Neural crest cell (in vitro differentiated cells): ENCODE measurements around the gene ATP6AP2. TPM values are rescaled to one million over a fixed set of nuclear protein-coding genes. Genes with fewer than 3 reads are reported as not detected.
A peak's percentile ranks its signal among the peaks of the same experiment; 100 is the strongest.

Source experiments
- DNase-seq: peaks from one replicate; pipeline ENCODE4 v3.0.0; 2021; ENCODE audit warnings: low read depth, mixed read lengths, low spot score
- H3K27ac Mint-ChIP-seq: one replicate; pipeline ENCODE4 v1.8.0; 2021; ENCODE audit warnings: mild to moderate bottlenecking, mixed read lengths; ENCODE audit not compliant: unreplicated experiment
- H3K27me3 Mint-ChIP-seq: 2 replicates; pipeline ENCODE4 v1.8.0; 2021; ENCODE audit warnings: low read depth, mild to moderate bottlenecking, mixed read lengths
- H3K36me3 Mint-ChIP-seq: 2 replicates; pipeline ENCODE4 v1.8.0; 2021; ENCODE audit warnings: low read depth, mild to moderate bottlenecking, mixed read lengths
- H3K4me1 Mint-ChIP-seq: 2 replicates; pipeline ENCODE4 v1.8.0; 2021; ENCODE audit warnings: mixed read lengths
- H3K4me3 Mint-ChIP-seq: one replicate; pipeline ENCODE4 v1.8.0; 2021; ENCODE audit warnings: mild to moderate bottlenecking, mixed read lengths
- H3K9me3 Mint-ChIP-seq: 2 replicates; pipeline ENCODE4 v1.8.0; 2021; ENCODE audit warnings: mixed read lengths
- total RNA-seq: library from RNA; stranded (reverse); gene quantifications from 2 replicates; pipeline ENCODE4 v1.2.1, GENCODE V29; 2021
- TF ChIP-seq, protein P1 (sequence below): fragments of 200-600 bp; sonication (generic); conservative IDR thresholded peaks from 2 replicates; pipeline ENCODE4 v1.5.0; 2021; ENCODE audit warnings: antibody characterized with exemption, mild to moderate bottlenecking

Gene ATP6AP2
- total RNA-seq, 1 donor from 2014 or later = 46.7 TPM

GRCh38 chrX:40632199-40632598 is 51.4 kb downstream of the ATP6AP2 start:
- H3K9me3 Mint-ChIP-seq = no peaks in the 10 kb centered on the region
- H3K4me3 Mint-ChIP-seq = no peak overlapping the region
- no peaks in the 10 kb centered on the region for H3K27me3 Mint-ChIP-seq
- H3K27ac Mint-ChIP-seq = no peak overlapping the region
- H3K36me3 Mint-ChIP-seq = peaks cover 16% of the 10 kb centered on the region
- DNase-seq = no peak
- TF ChIP-seq, protein P1, sequence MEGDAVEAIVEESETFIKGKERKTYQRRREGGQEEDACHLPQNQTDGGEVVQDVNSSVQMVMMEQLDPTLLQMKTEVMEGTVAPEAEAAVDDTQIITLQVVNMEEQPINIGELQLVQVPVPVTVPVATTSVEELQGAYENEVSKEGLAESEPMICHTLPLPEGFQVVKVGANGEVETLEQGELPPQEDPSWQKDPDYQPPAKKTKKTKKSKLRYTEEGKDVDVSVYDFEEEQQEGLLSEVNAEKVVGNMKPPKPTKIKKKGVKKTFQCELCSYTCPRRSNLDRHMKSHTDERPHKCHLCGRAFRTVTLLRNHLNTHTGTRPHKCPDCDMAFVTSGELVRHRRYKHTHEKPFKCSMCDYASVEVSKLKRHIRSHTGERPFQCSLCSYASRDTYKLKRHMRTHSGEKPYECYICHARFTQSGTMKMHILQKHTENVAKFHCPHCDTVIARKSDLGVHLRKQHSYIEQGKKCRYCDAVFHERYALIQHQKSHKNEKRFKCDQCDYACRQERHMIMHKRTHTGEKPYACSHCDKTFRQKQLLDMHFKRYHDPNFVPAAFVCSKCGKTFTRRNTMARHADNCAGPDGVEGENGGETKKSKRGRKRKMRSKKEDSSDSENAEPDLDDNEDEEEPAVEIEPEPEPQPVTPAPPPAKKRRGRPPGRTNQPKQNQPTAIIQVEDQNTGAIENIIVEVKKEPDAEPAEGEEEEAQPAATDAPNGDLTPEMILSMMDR = no peak
- no peaks in the 10 kb centered on the region for H3K4me1 Mint-ChIP-seq

GRCh38 chrX:40637687-40638086 is 56.9 kb downstream of the ATP6AP2 start:
- Mint-ChIP-seq H3K9me3 (no peaks in the 10 kb centered on the region), H3K4me1 (peaks cover 3% of the 10 kb centered on the region), H3K27ac (no peak overlapping the region), H3K4me3 (no peak overlapping the region), H3K36me3 (peaks cover 24% of the 10 kb centered on the region), H3K27me3 (no peaks in the 10 kb centered on the region)
- TF ChIP-seq, protein P1 = no peak
- DNase-seq = no peak

- no peak for DNase-seq
- Mint-ChIP-seq H3K27ac (no peak overlapping the region), H3K4me3 (peak overlapping the region; percentile 20), H3K36me3 (peaks cover 15% of the 10 kb centered on the region), H3K27me3 (no peaks in the 10 kb centered on the region), H3K4me1 (peaks cover 25% of the 10 kb centered on the region), H3K9me3 (no peaks in the 10 kb centered on the region)
- TF ChIP-seq, protein P1 = no peak
These were observed 63.4 kb downstream of the ATP6AP2 start for GRCh38 chrX:40644176-40644575.

DNA sequence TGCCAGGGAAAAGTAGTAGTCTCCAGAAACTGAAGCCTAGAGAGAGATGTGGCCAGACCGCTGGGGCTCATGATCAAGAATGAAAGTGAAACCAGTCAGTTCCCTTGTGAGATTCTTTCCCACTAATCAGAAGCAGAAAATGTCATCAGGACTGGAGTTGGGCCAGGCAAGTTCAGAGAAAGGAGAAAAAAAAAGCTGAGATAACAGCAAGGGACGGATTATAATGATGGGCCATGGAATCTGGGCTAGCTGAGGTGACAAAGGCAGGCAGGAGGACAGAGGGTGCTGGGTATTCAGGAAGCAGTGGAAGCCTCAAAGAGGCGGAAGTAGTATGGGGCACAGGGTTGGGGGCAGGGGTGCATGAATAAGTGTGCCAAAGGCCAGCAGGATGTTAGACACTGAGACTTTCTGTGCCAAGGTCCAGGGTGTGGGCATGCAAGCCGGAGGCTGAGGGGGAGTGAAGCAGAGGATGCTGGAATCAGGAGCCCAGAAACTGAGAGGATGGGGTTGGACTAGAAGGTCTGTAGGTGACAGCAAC is 64.1 kb downstream of the ATP6AP2 start:
- H3K4me1 Mint-ChIP-seq = peaks cover 25% of the 10 kb centered on the region
- TF ChIP-seq, protein P1 = no peak
- H3K36me3 Mint-ChIP-seq = peaks cover 15% of the 10 kb centered on the region
- H3K9me3 Mint-ChIP-seq = no peaks in the 10 kb centered on the region
- peak overlapping the region; percentile 70 for H3K4me3 Mint-ChIP-seq
- H3K27me3 Mint-ChIP-seq = no peaks in the 10 kb centered on the region
- peak overlapping the region; percentile 63 for H3K27ac Mint-ChIP-seq
- DNase-seq = no peak

DNA sequence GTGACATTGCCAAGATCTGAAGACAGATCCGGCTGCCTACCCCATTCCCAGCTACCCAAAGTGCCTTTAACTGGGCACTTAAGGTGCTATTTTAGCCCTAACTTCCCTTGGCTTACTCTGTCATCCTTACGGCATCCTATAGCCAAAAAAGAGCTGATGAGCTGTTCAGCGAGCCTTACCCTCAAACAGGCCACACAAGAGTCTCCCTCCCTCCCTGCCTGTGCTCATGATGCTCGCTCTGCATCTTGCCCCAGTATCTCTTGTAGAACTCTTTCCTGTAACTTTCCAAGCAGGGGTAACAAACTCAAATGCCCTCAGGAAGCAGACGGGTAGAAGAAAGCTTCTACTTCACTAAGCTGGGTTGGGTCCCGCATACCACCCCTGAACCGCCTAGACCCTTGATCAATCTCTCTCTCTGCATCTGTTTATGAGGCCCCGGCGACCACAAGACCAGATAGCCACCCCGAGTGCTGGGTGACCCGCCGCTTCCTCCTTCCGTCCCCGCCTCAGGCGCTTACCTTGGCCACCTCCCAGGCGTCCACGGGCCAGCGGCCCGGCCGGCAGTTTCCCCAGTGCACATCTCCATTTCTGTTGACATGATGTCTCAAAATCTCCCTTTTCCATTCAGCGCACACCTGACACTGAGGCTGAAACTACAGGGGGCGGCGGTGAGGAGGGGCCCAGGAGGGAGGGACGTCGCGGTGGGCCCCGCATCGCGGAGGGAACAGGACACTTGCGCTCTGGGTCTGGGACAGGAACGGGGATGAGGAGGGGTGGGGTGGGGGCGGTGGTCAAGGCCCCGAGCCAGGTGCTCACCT is 65.9 kb downstream of the ATP6AP2 start:
- DNase-seq = no peak
- TF ChIP-seq, protein P1 = no peak
- Mint-ChIP-seq H3K27me3 (no peaks in the 10 kb centered on the region), H3K4me3 (peak overlapping the region; percentile 92), H3K9me3 (no peaks in the 10 kb centered on the region), H3K4me1 (peaks cover 25% of the 10 kb centered on the region), H3K27ac (peak overlapping the region; percentile 88), H3K36me3 (peaks cover 15% of the 10 kb centered on the region)
